ENCODE data around the gene FERMT3. TPM values are rescaled to one million over a fixed set of nuclear protein-coding genes. Genes with fewer than 3 reads are reported as not detected.

Gene FERMT3
- polyA plus RNA-seq, 1 experiment, result 1.9 TPM

DNA sequence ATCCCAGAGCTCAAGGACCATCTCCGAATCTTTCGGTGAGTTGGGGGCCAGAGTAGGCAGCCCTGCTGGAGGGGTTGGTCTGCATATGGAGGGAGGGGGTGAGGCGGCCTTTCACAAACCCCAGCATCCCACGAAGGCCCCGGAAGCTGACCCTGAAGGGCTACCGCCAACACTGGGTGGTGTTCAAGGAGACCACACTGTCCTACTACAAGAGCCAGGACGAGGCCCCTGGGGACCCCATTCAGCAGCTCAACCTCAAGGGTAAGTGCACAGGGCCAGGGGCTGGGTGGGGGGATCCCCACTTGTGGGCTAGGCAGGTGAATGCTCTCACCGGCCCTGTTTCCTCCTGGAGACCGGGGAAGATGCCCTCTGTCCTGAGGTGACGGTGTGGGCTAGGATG is 13.2 kb downstream of the FERMT3 start:
- ChIA-PET POLR2A (no interaction called here), CTCF (no interaction called here)
- Histone ChIP-seq H3K27me3 (ENCODE audit: control insufficient read depth, insufficient read depth, low read length) (no peaks in the 10 kb centered on the region), H3K4me3 (ENCODE audit: low read depth, low read length) (no peak overlapping the region), H3K36me3 (ENCODE audit: control insufficient read depth, insufficient read depth, low read length) (peaks cover 17% of the 10 kb centered on the region)
- no peak for DNase-seq (ENCODE audit: low read depth)
- TF ChIP-seq, protein P1, sequence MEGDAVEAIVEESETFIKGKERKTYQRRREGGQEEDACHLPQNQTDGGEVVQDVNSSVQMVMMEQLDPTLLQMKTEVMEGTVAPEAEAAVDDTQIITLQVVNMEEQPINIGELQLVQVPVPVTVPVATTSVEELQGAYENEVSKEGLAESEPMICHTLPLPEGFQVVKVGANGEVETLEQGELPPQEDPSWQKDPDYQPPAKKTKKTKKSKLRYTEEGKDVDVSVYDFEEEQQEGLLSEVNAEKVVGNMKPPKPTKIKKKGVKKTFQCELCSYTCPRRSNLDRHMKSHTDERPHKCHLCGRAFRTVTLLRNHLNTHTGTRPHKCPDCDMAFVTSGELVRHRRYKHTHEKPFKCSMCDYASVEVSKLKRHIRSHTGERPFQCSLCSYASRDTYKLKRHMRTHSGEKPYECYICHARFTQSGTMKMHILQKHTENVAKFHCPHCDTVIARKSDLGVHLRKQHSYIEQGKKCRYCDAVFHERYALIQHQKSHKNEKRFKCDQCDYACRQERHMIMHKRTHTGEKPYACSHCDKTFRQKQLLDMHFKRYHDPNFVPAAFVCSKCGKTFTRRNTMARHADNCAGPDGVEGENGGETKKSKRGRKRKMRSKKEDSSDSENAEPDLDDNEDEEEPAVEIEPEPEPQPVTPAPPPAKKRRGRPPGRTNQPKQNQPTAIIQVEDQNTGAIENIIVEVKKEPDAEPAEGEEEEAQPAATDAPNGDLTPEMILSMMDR (IDR thresholded peaks at IDR 0.05; ENCODE audit: insufficient read depth, low read depth, low read length), result no peak

DNA sequence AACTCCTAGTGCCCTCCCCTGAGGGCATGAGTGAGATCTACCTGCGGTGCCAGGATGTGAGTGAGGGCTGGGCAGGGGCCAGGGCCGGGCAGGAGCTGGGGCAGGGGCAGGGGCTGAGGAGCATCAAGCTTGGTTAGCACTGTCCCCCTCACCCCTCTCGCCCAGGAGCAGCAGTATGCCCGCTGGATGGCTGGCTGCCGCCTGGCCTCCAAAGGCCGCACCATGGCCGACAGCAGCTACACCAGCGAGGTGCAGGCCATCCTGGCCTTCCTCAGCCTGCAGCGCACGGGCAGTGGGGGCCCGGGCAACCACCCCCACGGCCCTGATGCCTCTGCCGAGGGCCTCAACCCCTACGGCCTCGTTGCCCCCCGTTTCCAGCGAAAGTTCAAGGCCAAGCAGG is 13.8 kb downstream of the FERMT3 start:
- Histone ChIP-seq H3K27me3 (ENCODE audit: control insufficient read depth, insufficient read depth, low read length) (no peaks in the 10 kb centered on the region), H3K4me3 (ENCODE audit: low read depth, low read length) (no peak overlapping the region), H3K36me3 (ENCODE audit: control insufficient read depth, insufficient read depth, low read length) (peaks cover 17% of the 10 kb centered on the region)
- no peak for DNase-seq (ENCODE audit: low read depth)
- ChIA-PET CTCF (interaction anchor here (4.8 kb wide), 1 partner anchor 14 kb away, joined by 26 read pairs; the partner anchor contains the start of gene FERMT3), POLR2A (no interaction called here)
- TF ChIP-seq, protein P1 (IDR thresholded peaks at IDR 0.05; ENCODE audit: insufficient read depth, low read depth, low read length), result no peak

DNA sequence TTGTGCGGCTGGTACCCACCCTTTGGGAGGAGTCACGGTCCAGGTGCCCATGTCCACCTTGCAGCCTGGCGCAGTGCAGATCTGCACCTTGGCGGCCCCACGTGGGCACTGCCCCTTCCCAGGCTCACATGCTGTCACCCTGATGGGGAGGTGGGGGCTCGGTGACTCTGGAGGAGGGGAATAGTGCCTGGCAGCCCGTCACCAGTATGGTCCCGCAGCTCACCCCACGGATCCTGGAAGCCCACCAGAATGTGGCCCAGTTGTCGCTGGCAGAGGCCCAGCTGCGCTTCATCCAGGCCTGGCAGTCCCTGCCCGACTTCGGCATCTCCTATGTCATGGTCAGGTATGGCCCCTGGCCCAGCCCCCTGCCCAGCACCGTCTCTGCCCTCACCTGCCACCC is 14.3 kb downstream of the FERMT3 start:
- no peak for DNase-seq (ENCODE audit: low read depth)
- POLR2A ChIA-PET, result no interaction called here
- TF ChIP-seq, protein P1 (IDR thresholded peaks at IDR 0.05; ENCODE audit: insufficient read depth, low read depth, low read length), result no peak
- H3K36me3 ChIP-seq (ENCODE audit: control insufficient read depth, insufficient read depth, low read length), result peaks cover 17% of the 10 kb centered on the region
- CTCF ChIA-PET, result interaction anchor here (4.8 kb wide), 1 partner anchor 15 kb away, joined by 26 read pairs; the partner anchor contains the start of gene FERMT3
- H3K4me3 ChIP-seq (ENCODE audit: low read depth, low read length), result no peak overlapping the region
- H3K27me3 ChIP-seq (ENCODE audit: control insufficient read depth, insufficient read depth, low read length), result no peaks in the 10 kb centered on the region

DNA sequence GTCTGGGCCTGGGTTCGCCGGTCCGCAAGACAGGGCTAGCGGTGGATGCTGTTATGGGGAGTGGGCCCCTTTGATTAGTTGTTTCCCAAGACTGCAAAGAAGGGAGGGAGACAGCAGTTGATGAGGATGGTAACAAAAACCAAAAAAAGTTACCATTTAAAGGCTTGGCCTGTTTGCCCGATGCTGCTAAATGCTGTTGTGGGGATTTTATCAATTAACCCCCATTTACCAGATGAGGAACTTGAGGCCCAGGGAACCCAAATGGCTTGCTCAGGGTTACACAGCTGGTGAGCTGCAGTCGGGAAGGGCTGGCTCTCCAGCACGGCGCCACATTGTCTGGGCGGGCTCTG is 16.1 kb downstream of the FERMT3 start:
- ChIA-PET CTCF (interaction anchor here (4.8 kb wide), 1 partner anchor 17 kb away, joined by 26 read pairs; the partner anchor contains the start of gene FERMT3), POLR2A (no interaction called here)
- Histone ChIP-seq H3K4me3 (ENCODE audit: low read depth, low read length) (no peak overlapping the region), H3K27me3 (ENCODE audit: control insufficient read depth, insufficient read depth, low read length) (no peaks in the 10 kb centered on the region), H3K36me3 (ENCODE audit: control insufficient read depth, insufficient read depth, low read length) (peaks cover 17% of the 10 kb centered on the region)
- no peak for DNase-seq (ENCODE audit: low read depth)
- TF ChIP-seq, protein P1 (IDR thresholded peaks at IDR 0.05; ENCODE audit: insufficient read depth, low read depth, low read length), result no peak

DNA sequence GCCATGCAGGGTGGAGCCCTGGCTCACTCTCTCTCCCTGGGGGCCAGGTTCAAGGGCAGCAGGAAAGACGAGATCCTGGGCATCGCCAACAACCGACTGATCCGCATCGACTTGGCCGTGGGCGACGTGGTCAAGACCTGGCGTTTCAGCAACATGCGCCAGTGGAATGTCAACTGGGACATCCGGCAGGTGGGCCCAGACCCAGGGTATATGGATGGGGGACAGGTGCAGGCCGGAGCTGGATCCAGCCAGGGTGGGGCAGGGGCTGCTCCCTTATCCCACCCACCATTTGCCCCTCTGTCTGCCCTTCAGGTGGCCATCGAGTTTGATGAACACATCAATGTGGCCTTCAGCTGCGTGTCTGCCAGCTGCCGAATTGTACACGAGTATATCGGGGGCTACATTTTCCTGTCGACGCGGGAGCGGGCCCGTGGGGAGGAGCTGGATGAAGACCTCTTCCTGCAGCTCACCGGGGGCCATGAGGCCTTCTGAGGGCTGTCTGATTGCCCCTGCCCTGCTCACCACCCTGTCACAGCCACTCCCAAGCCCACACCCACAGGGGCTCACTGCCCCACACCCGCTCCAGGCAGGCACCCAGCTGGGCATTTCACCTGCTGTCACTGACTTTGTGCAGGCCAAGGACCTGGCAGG is 16.6 kb downstream of the FERMT3 start:
- CTCF ChIA-PET, result interaction anchor here (0.8 to 4.8 kb wide), 5 partner anchors 7 to 80 kb away, joined by 3 to 26 read pairs (median 6); partner anchors contain the start of gene FERMT3
- H3K4me3 ChIP-seq (ENCODE audit: low read depth, low read length), result no peak overlapping the region
- H3K36me3 ChIP-seq (ENCODE audit: control insufficient read depth, insufficient read depth, low read length), result peaks cover 17% of the 10 kb centered on the region
- no peak for DNase-seq (ENCODE audit: low read depth)
- TF ChIP-seq, protein P1 (IDR thresholded peaks at IDR 0.05; ENCODE audit: insufficient read depth, low read depth, low read length), result no peak
- no peaks in the 10 kb centered on the region for H3K27me3 ChIP-seq (ENCODE audit: control insufficient read depth, insufficient read depth, low read length)
- POLR2A ChIA-PET, result no interaction called here
